ENCODE results near the gene ATP5PO. TPM values are rescaled to one million over a fixed set of nuclear protein-coding genes. Genes with fewer than 3 reads are reported as not detected.

Gene ATP5PO
- total RNA-seq, 4 donors from 2014 or later, result 119 to 324 (median 148) TPM

- intact Hi-C loops (cut with DNase I; ENCODE audit: low total_unique reads), result no loop called here
- Histone ChIP-seq H3K36me3 (no peaks in the 10 kb centered on the region), H3K27me3 (no peaks in the 10 kb centered on the region), H3K9me3 (no peaks in the 10 kb centered on the region), H3K4me1 (no peaks in the 10 kb centered on the region), H3K4me3 (no peak overlapping the region), H3K27ac (no peak overlapping the region)
- no peak for DNase-seq
- no peak for TF ChIP-seq CTCF (IDR thresholded peaks at IDR 0.05)
Measured at GRCh38 chr21:33893917-33894316, 21.7 kb downstream of the ATP5PO start.

GRCh38 chr21:33892853-33893252 is 22.8 kb downstream of the ATP5PO start:
- Histone ChIP-seq H3K4me3 (no peak overlapping the region), H3K27ac (no peak overlapping the region), H3K4me1 (no peaks in the 10 kb centered on the region), H3K27me3 (no peaks in the 10 kb centered on the region), H3K9me3 (no peaks in the 10 kb centered on the region), H3K36me3 (no peaks in the 10 kb centered on the region)
- intact Hi-C loops (cut with DNase I; ENCODE audit: low total_unique reads), result no loop called here
- no peak for DNase-seq
- TF ChIP-seq POLR2A (IDR thresholded peaks at IDR 0.05), result no peak

GRCh38 chr21:33890187-33890586 is 25.4 kb downstream of the ATP5PO start:
- Histone ChIP-seq H3K27ac (no peak overlapping the region), H3K36me3 (no peaks in the 10 kb centered on the region), H3K4me3 (no peak overlapping the region), H3K27me3 (no peaks in the 10 kb centered on the region), H3K9me3 (no peaks in the 10 kb centered on the region), H3K4me1 (no peaks in the 10 kb centered on the region)
- DNase-seq, result no peak
- intact Hi-C loops (cut with DNase I; ENCODE audit: low total_unique reads), result no loop called here
- TF ChIP-seq CTCF (IDR thresholded peaks at IDR 0.05) (no peak), POLR2A (IDR thresholded peaks at IDR 0.05) (no peak)

GRCh38 chr21:33886321-33886720 is 29.3 kb downstream of the ATP5PO start:
- Histone ChIP-seq H3K9me3 (no peaks in the 10 kb centered on the region), H3K27ac (no peak overlapping the region), H3K36me3 (no peaks in the 10 kb centered on the region), H3K27me3 (no peaks in the 10 kb centered on the region), H3K4me1 (no peaks in the 10 kb centered on the region), H3K4me3 (no peak overlapping the region)
- intact Hi-C loops (cut with DNase I; ENCODE audit: low total_unique reads), result no loop called here
- DNase-seq, result no peak
- TF ChIP-seq CTCF (IDR thresholded peaks at IDR 0.05), result no peak
- no peak for TF ChIP-seq POLR2A (IDR thresholded peaks at IDR 0.05)

- Histone ChIP-seq H3K27ac (no peak overlapping the region), H3K4me3 (no peak overlapping the region), H3K27me3 (no peaks in the 10 kb centered on the region), H3K9me3 (no peaks in the 10 kb centered on the region), H3K36me3 (no peaks in the 10 kb centered on the region), H3K4me1 (no peaks in the 10 kb centered on the region)
- no peak for TF ChIP-seq POLR2A (IDR thresholded peaks at IDR 0.05)
- TF ChIP-seq CTCF (IDR thresholded peaks at IDR 0.05), result no peak
- no peak for DNase-seq
- intact Hi-C loops (cut with DNase I; ENCODE audit: low total_unique reads), result no loop called here
Measured at GRCh38 chr21:33885172-33885514, 30.5 kb downstream of the ATP5PO start.

Measured in uterus (tissue), 4 donors.